Prostate gland (tissue), 2 donors: ENCODE measurements around the gene ASB6.

Source experiments
- CTCF ChIP-seq, 4 experiments: fragments of 200-600 bp in 2 of 4; fragments of 450-650 bp in 2 of 4; sonication (generic) in 2 of 4; IDR thresholded peaks; 1 replicate in 3 of 4; 2 replicates in 1 of 4; pipeline ENCODE4 v1.5.1; 2016 to 2019; ENCODE audit warnings: antibody characterized with exemption in 4 of 4, mild to moderate bottlenecking in 2 of 4, moderate library complexity in 2 of 4
- POLR2AphosphoS5 ChIP-seq: sonication (generic); formaldehyde crosslinking; IDR thresholded peaks from one replicate; pipeline ENCODE4 v1.6.1; 2017; ENCODE audit warnings: antibody characterized with exemption

- TF ChIP-seq CTCF (IDR thresholded peaks at IDR 0.05) (no peak), POLR2AphosphoS5 (no peak)
Observed at GRCh38 chr9:129667850-129668249, 25.9 kb upstream of the ASB6 start.
